ENCODE measurements around the gene FEZF1. TPM values are rescaled to one million over a fixed set of nuclear protein-coding genes. Genes with fewer than 3 reads are reported as not detected.

FEZF1 gene
- total RNA-seq, 2 donors from 2014 or later: 0.22 TPM; not detected in 1

DNA sequence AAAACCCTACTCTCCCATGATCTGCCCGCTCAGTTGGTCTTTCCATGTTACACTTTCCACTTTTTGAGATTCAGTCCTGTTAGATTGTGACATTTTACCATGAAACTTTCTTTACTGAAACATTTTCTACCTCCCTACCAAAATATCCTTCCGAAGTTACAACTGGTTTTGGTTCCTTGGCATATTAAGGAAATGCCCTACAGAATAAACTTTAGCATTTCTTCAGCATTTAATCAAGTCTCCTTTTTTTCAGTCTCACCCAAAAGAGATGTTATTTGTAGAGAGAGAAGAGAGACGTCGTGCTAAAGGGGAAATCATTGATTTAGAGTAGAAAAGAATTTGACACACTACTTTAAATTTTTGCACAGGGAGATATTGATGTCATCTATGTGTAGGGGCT is 9.7 kb upstream of the FEZF1 start:
- Histone ChIP-seq H3K27me3 (ENCODE audit: control insufficient read depth, insufficient read depth, low read length, poor library complexity, severe bottlenecking) (peaks cover 100% of the 10 kb centered on the region), H3K4me3 (ENCODE audit: low read length) (no peak overlapping the region), H3K27ac (ENCODE audit: low read depth, low read length) (no peak overlapping the region), H3K36me3 (ENCODE audit: control insufficient read depth, insufficient read depth, low read length) (no peaks in the 10 kb centered on the region), H3K4me1 (ENCODE audit: control insufficient read depth, insufficient read depth, low read length) (no peaks in the 10 kb centered on the region), H3K9ac (ENCODE audit: extremely low read depth, low read length, poor library complexity, severe bottlenecking) (no peak overlapping the region), H3K9me3 (ENCODE audit: control insufficient read depth, low read length) (no peaks in the 10 kb centered on the region)
- Mint-ChIP-seq H3K36me3 (ENCODE audit: low read depth) (no peaks in the 10 kb centered on the region), H3K4me1 (peaks cover 20% of the 10 kb centered on the region), H3K27ac (no peak overlapping the region), H3K27me3 (ENCODE audit: insufficient read depth) (peaks cover 98% of the 10 kb centered on the region), H3K4me3 (no peak overlapping the region), H3K9me3 (no peaks in the 10 kb centered on the region)
- DNase-seq: no peak
- TF ChIP-seq, protein P1, sequence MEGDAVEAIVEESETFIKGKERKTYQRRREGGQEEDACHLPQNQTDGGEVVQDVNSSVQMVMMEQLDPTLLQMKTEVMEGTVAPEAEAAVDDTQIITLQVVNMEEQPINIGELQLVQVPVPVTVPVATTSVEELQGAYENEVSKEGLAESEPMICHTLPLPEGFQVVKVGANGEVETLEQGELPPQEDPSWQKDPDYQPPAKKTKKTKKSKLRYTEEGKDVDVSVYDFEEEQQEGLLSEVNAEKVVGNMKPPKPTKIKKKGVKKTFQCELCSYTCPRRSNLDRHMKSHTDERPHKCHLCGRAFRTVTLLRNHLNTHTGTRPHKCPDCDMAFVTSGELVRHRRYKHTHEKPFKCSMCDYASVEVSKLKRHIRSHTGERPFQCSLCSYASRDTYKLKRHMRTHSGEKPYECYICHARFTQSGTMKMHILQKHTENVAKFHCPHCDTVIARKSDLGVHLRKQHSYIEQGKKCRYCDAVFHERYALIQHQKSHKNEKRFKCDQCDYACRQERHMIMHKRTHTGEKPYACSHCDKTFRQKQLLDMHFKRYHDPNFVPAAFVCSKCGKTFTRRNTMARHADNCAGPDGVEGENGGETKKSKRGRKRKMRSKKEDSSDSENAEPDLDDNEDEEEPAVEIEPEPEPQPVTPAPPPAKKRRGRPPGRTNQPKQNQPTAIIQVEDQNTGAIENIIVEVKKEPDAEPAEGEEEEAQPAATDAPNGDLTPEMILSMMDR (conservative IDR thresholded peaks at IDR 0.05): no peak
- 33 to 44% methylated on average over 4 of the region's 4 CpGs for WGBS, 2 experiments (ENCODE audit: insufficient coverage in 1 of 2, insufficient read length in 1 of 2)

DNA sequence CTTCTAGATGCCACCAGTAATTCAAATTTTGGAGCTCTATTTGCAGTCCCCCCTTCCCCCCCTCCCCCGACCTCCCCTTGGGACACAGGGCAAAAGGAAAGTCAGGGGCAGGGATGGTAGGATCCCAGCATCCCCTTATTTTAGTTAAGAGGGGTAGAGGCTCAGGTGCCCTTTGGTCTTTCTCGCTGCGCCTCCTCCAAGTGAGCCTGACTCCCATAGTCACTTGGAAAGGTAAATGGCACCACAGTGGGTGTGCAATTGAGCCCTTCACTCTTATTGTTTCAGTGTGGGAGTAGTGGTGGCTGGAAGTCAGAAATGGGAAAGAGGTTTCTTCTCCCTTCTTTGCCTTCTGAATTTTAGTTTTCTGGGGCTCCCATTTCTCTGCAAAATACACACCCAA is 8.2 kb upstream of the FEZF1 start:
- Histone ChIP-seq H3K36me3 (ENCODE audit: control insufficient read depth, insufficient read depth, low read length) (no peaks in the 10 kb centered on the region), H3K27ac (ENCODE audit: low read depth, low read length) (no peak overlapping the region), H3K9me3 (ENCODE audit: control insufficient read depth, low read length) (no peaks in the 10 kb centered on the region), H3K4me3 (ENCODE audit: low read length) (no peak overlapping the region), H3K27me3 (ENCODE audit: control insufficient read depth, insufficient read depth, low read length, poor library complexity, severe bottlenecking) (peaks cover 100% of the 10 kb centered on the region), H3K4me1 (ENCODE audit: control insufficient read depth, insufficient read depth, low read length) (no peaks in the 10 kb centered on the region), H3K9ac (ENCODE audit: extremely low read depth, low read length, poor library complexity, severe bottlenecking) (no peak overlapping the region)
- H3K4me3 Mint-ChIP-seq: no peak overlapping the region
- 36 to 90% methylated on average over 2 to 3 of the region's 3 CpGs for WGBS, 2 experiments (ENCODE audit: insufficient coverage in 1 of 2, insufficient read length in 1 of 2)
- no peak overlapping the region for H3K27ac Mint-ChIP-seq
- peaks cover 24% of the 10 kb centered on the region for H3K4me1 Mint-ChIP-seq
- H3K9me3 Mint-ChIP-seq: no peaks in the 10 kb centered on the region
- no peaks in the 10 kb centered on the region for H3K36me3 Mint-ChIP-seq (ENCODE audit: low read depth)
- H3K27me3 Mint-ChIP-seq (ENCODE audit: insufficient read depth): peaks cover 99% of the 10 kb centered on the region
- TF ChIP-seq, protein P1 (conservative IDR thresholded peaks at IDR 0.05): no peak
- peak; percentile 55 for DNase-seq

DNA sequence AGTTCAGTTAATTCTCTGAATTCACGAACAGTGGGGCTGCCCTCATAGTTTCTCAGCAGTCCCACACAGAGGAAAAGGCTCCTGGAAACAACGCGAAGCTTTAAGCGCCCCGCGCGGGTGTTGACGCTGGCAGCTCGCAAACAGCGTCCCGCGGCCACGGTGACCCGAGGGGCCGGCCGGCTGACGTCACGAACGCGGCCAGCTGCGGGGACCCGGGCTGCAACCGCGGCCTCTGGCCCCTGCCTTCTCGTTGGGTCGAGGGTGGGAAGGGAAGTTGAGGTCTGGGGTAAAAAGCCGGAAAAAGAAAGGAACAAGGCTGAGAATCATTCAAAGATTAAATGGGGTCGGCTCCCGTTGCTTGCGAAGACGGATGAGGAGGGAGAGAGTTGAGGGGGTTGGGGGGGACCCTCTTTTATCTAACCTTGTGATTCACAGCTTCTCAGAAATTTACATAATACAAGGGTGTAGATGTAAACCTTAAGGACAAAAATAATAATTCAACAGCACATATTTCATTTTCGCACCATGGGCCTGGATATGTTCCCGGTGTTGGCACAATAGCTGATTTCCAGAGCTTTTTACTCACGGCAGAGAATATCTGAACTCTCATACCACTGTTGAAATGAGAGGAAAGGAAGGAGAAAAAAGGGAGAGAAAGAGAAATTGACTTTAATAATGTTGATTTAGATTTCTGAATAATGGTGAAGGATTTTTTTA is 7.3 kb upstream of the FEZF1 start:
- H3K27me3 ChIP-seq (ENCODE audit: control insufficient read depth, insufficient read depth, low read length, poor library complexity, severe bottlenecking): peaks cover 100% of the 10 kb centered on the region
- 0 to 8% methylated on average over 1 to 34 of the region's 34 CpGs for WGBS, 2 experiments (ENCODE audit: insufficient coverage in 1 of 2, insufficient read length in 1 of 2)
- Mint-ChIP-seq H3K36me3 (ENCODE audit: low read depth) (no peaks in the 10 kb centered on the region), H3K9me3 (no peaks in the 10 kb centered on the region), H3K4me3 (peak overlapping the region; percentile 47), H3K27me3 (ENCODE audit: insufficient read depth) (peaks cover 99% of the 10 kb centered on the region), H3K27ac (no peak overlapping the region), H3K4me1 (peaks cover 24% of the 10 kb centered on the region)
- DNase-seq: peak; percentile 72
- no peak overlapping the region for H3K27ac ChIP-seq (ENCODE audit: low read depth, low read length)
- H3K9me3 ChIP-seq (ENCODE audit: control insufficient read depth, low read length): no peaks in the 10 kb centered on the region
- H3K4me1 ChIP-seq (ENCODE audit: control insufficient read depth, insufficient read depth, low read length): no peaks in the 10 kb centered on the region
- no peaks in the 10 kb centered on the region for H3K36me3 ChIP-seq (ENCODE audit: control insufficient read depth, insufficient read depth, low read length)
- H3K4me3 ChIP-seq (ENCODE audit: low read length): no peak overlapping the region
- TF ChIP-seq, protein P1 (conservative IDR thresholded peaks at IDR 0.05): no peak
- no peak overlapping the region for H3K9ac ChIP-seq (ENCODE audit: extremely low read depth, low read length, poor library complexity, severe bottlenecking)
